Renal cortex interstitium (tissue), 11 donors: ENCODE results near the gene ZFHX3. TPM values are rescaled to one million over a fixed set of nuclear protein-coding genes. Genes with fewer than 3 reads are reported as not detected.

Experiments
- DNase-seq, 11 donors: peaks; one replicate each; pipeline ENCODE4 v3.0.0-alpha.2; 2013; ENCODE audit warnings: low read depth in 9 of 11, low spot score in 4 of 11; ENCODE audit errors: extremely low read depth in 1 of 11
- polyA plus RNA-seq, 3 donors: library from polyadenylated mRNA; unstranded; fragments of 120-200 nt; gene quantifications; one replicate each; pipeline ENCODE4 v1.2.1, GENCODE V29; 2013; ENCODE audit not compliant: insufficient read length in 3 of 3

Gene ZFHX3
- polyA plus RNA-seq, 3 donors: 20.2 to 25.8 (median 20.2) TPM

- no peak for DNase-seq
Observed at GRCh38 chr16:72930396-72930795, 117.5 kb downstream of the ZFHX3 start.

DNA sequence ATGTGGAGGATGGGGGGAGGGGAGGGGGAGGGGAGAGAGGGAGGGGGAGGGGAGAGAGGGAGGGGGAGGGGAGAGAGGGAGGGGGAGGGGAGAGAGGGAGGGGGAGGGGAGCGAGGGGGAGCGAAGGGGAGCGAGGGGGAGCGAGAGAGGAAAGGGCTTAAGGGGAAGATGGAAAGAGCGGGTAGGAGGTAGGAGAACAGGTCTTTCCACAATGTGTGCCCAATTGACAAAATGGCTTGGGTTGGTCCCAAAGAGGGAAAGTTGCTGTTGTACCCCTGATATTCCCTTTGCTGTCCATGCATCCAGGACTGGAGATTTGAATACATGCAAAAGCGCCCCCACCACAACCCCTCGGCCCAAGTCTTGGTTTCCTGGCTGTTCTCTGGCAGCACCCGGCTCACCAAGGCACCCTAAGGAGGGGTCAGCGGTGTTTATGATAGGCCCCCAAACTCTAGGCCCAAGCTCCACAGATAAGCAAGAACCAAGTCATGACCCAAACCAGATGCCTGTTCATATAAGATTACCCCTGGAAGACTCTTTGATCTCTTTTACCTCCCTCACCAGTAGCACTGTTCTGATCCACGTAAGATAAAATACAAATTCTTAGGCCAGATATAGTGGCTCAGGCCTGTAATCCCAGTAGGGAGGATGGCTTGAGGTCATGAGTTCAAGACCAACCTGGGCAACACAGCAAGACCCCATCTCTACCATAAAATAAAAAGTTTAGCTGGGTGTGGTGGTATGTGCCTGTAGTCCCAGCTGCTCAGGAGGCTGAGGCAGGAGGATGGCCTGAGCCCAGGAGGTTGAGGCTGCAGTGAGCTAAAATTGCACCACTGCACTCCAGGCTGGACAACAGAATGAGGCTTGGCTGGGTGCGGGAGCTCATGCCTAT, 119.6 kb downstream of the ZFHX3 start:
- no peak for DNase-seq

DNA sequence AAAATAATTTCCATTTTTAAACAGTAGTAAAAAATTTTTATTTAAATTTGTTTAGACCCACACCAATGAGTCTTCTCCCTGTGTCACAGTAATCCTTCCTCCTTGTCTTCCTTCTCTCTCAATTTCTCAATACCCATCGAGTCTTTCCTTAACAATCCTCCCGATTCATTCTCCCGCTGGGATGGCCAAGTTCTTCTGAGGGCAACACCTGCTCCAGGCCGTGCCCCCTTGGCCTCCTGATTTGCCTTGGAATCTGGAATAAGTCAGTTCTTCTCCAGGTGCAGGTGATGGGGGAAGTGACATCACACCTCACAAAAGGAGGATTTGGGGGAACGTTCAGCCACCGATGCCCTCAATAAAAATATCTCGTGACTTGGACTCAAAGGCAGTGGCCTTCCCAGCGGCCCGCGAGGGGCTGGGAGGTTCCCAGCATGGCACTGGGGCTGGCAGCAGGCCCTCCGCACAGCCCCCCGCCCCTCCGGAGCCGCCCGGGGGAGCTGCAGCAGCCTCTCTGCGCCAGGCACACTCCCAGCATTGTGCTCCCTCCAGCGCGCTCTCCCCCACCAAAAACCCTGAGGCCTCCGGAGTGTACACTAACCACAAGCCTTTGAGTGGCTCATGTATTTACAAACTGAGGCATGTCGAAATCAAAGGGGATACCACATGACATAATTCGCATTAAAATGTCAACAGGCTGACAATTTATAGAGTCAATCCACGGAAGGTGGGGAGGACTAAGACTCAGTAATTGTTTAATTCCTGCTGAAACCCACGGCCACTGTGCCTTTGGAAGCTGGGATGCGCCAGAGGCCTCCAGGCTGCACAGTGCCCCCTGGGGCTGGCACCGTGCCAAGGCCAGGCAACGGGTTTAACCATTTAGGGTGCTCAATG, 120.5 kb downstream of the ZFHX3 start:
- peak in 1 of 11 donors; percentile 35 for DNase-seq

DNA sequence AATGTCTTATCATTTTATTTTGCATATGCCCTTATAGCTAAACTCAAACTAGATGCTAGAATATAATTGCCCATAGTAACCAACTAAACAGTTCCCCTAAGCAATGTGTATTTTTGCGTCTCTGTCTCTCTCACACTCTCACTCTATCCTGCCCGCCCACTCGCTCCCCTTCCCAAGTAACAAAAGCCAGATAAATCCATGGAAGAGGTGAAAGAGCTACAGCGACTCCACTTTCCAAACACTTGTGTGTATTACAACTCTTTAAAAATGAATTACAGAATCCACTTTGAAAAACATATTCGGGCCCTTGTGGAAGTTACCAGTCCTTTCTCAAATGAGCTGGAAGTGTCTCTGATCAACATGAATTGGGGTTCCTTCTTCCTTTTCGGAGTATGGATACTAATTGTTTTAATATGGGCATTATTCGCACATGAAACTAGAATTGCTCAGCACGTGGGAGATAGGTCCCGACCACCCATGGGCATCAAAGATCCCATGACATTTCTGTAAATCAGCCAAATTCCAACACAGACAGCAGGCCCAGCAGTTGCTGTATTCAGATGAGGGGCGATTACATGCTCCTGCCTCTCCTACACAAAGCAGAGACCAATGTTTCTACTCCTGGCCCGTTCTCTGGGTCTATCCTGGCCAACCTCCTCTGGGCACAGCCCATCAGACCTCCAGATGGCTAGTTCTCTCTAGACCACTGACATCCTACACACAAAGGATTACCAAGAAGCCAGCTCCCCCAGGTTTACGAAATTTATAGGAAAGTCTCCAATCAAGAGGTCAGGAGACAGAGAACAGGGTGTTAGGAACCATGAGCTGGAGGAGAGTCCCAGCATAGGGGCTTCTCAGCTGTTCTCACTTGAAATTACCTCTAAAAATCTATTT, 121.5 kb downstream of the ZFHX3 start:
- DNase-seq: no peak

DNA sequence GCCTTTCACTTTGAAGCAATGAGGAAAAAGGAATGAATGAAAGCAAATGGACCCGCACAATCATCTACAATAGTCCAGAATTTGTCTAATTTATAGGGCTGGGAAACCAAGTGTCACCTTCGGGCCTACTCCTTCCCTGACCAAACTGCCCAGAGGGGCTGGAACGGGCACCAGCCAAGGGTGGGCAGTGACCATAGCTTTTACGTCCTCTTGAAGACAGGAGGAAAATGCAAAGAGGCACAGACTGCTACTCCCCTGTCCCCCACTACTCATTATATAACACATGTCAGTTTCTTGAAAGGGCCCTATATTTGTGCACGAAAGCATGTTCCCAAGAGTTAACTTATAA, 122.3 kb downstream of the ZFHX3 start:
- DNase-seq: no peak

DNA sequence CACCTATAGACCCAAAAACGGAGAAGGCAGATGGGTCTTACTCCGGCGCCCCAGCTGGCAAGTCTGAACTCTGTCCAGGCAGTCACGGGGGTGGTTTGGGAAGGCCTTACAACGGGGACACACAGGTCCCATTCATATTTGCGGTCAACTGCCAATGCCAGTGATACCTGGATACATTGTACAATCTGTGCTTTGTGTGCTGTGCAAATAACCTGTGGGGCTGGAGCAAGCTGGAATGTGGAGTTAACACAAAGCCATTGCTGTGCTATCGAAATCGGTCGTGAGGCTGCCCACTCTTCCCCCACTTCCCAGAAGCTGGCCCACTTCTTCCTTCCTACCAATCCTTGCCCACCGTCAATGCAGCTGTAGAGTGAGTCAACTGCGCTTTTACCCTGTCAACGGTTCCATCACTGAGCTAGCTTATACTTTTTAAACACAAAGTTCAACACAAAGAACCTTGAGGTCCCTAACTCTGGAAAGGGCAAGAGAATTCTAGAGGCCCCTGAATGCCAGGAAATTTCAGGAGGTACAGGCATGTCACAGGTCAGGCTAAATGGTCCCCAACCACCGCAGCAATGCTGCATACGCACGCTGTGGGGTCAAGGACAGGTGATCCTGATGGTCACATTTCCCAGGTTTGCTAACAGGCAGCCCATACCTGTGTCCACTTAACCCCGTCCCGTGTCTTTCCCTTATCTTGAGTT, 122.8 kb downstream of the ZFHX3 start:
- DNase-seq: no peak

GRCh38 chr16:72924537-72924926, 123.4 kb downstream of the ZFHX3 start:
- no peak for DNase-seq

GRCh38 chr16:72923757-72924156, 124.2 kb downstream of the ZFHX3 start:
- no peak for DNase-seq

DNA sequence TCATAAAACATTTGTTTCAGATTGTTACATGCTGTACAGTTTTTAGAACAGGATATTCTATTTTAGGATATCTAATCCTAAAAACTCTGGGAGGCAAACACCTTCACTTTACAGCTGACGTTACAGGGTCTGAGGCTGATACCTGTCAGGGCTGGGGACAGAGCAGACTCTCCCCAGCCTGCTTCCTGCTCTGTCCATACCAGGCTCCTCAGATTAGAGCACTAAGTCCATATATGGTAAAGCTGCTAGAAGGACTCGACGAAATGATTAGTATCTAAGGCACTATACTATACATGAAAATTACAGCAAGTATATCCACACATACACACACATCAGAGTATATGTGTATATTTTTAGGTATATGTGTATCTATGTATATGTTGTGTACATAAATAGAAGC, 125.2 kb downstream of the ZFHX3 start:
- no peak for DNase-seq

DNA sequence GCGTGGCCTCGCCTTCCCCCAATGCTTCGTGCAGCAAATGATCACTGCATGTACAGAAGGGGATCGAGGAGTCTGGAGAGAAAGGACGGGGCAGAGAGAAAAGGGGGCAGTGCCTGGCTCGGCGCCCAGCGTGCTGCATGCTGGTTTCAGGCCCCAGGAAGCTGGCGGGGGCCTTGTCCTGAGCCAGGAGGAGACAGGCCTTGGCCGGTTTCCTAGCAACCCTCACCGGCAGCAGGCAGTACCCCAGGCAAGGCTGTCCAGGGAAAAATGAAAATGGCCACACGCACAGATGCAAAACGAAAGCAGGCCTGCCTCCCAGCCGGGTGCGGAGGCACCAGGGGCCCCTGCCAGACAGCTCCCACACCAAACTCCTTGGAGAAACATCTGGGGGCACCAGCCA, 126.3 kb downstream of the ZFHX3 start:
- DNase-seq: peak in 3 of 11 donors; percentile 21 to 41 (median 31)

- no peak for DNase-seq
Observed at GRCh38 chr16:72921106-72921505, 126.8 kb downstream of the ZFHX3 start.

DNA sequence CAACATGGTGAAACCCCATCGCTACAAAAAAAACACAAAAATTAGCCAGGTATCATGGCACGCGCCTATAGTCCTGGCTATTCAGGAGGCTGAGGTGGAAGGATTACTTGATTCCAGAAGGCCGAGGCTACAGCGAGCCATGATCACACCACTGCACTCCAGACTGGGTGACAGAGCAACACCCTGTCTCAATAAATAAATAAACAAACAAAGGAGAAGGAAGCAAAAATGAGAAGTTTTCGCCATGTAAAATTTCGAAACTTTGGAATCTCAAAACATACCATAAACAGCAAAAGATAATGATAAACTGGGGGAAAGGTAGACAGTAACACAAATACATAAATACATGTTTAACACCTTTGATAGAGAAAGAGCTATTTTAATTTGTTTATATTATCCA, 130.9 kb downstream of the ZFHX3 start:
- no peak for DNase-seq

DNA sequence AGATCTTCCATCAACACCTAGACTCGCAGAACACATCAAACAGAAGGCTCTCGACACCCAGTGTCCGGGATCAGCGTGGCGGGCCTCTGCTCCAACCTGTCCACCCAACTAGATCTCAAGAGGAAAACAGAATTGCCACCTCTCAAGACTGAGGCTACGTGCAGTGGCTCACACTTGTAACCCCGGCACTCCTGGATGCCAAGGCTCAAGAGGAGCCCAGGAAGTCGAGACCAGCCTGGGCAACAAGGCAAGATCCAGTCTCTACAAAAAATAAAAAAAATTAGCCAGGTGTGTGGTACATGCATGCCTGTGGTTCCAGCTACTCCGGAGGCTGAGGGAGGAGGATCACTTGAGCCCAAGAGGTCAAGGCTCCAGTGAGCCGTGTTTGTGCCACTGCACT, 132.6 kb downstream of the ZFHX3 start:
- no peak for DNase-seq

- no peak for DNase-seq
Observed at GRCh38 chr16:72913551-72913950, 134.4 kb downstream of the ZFHX3 start.

GRCh38 chr16:72911971-72912370, 136.0 kb downstream of the ZFHX3 start:
- DNase-seq: no peak

GRCh38 chr16:72910875-72911274, 137.1 kb downstream of the ZFHX3 start:
- no peak for DNase-seq

DNA sequence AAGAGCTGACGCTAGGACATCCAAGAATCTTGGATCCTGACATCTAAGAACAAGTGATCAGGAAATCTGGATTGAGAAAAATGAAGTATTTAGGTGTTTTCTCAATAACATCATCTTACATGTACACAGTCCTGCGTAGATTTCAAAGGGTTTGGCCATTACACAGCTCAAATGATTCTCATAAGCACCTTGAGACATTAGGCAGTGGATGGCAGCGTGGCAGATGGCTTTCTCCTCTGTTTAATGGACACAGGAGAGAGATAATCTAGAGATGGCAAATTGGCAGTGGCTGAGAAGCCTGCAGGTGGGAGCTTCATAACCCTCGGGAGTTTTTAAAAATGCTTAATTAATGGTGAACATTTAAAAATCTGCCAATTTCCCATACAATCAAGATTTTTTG, 137.5 kb downstream of the ZFHX3 start:
- no peak for DNase-seq

DNA sequence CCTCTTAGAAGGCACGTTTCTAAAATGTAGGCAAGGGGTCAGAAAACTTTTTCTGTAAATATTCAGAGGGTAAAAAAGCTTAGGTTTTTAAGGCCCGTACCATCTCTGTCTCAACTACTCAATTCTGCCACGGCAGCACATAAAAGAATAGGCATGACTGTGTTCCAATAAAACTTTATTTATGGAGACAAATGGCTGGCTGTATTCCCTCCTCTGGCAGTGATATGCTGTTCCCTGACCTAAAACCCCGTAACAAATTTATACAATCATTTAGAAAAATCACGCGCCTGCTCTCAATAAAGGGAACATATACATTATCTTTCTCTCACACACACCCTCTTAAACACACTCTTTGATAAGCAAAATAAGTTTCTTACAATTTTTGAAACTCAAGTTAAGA, 138.7 kb downstream of the ZFHX3 start:
- no peak for DNase-seq
